Astrocyte (in vitro differentiated cells and primary cell): ENCODE results near the gene ECSCR.

Source experiments
- CTCF ChIP-seq: IDR thresholded peaks from 2 replicates; pipeline ENCODE4 v1.5.1; 2011; ENCODE audit warnings: low read depth, mild to moderate bottlenecking, inconsistent platforms, low read length, moderate library complexity; ENCODE audit not compliant: insufficient read depth
- EZH2 ChIP-seq: IDR thresholded peaks from 2 replicates; pipeline ENCODE4 v1.6.1; 2012; ENCODE audit warnings: mild to moderate bottlenecking, low read length, inconsistent platforms; ENCODE audit not compliant: insufficient read depth

- TF ChIP-seq CTCF (no peak), EZH2 (no peak)
Measured at GRCh38 chr5:139475865-139476617, 13.5 kb upstream of the ECSCR start.
